PFSK-1 (cell line): ENCODE data around the gene IL22.

Source experiments
- FOXP2 ChIP-seq: optimal IDR thresholded peaks from 2 replicates; pipeline ENCODE3; 2011; ENCODE audit warnings: borderline replicate concordance, control low read depth, inconsistent platforms; ENCODE audit not compliant: insufficient read depth; ENCODE audit errors: extremely low read length, extremely low read depth
- POLR2AphosphoS5 ChIP-seq: IDR thresholded peaks from 2 replicates; pipeline ENCODE4 v1.6.1; 2012; ENCODE audit warnings: low read depth, mild to moderate bottlenecking, control low read depth, low read length, moderate library complexity
- REST ChIP-seq, 2 experiments: IDR thresholded peaks; 2 replicates each; pipeline versions ENCODE4 v1.6.1 to v1.8.0; 2011 to 2012; ENCODE audit warnings: low read depth in 2 of 2, low read length in 2 of 2, control low read depth in 1 of 2, inconsistent platforms in 1 of 2, mild to moderate bottlenecking in 1 of 2, moderate library complexity in 1 of 2; ENCODE audit not compliant: insufficient read depth in 1 of 2
- SIN3A ChIP-seq: IDR thresholded peaks from 2 replicates; pipeline ENCODE4 v1.6.1; 2012; ENCODE audit warnings: mild to moderate bottlenecking, low read length, moderate library complexity, borderline replicate concordance; ENCODE audit not compliant: insufficient read depth
- TAF1 ChIP-seq: IDR thresholded peaks from 2 replicates; pipeline ENCODE4 v1.6.1; 2012; ENCODE audit warnings: low read length, control low read depth, borderline replicate concordance; ENCODE audit not compliant: insufficient read depth

The IL22 gene

GRCh38 chr12:68235576-68235975 lies 17.8 kb downstream of the IL22 start:
- TF ChIP-seq FOXP2 (no peak), REST (IDR thresholded peaks at IDR 0.05; ENCODE audit: insufficient read depth in 1 of 2, low read depth in 2 of 2, low read length in 2 of 2) (no peak), SIN3A (no peak)

GRCh38 chr12:68234140-68234539 lies 19.3 kb downstream of the IL22 start:
- TF ChIP-seq TAF1 (no peak), SIN3A (no peak), FOXP2 (no peak), REST (IDR thresholded peaks at IDR 0.05; ENCODE audit: insufficient read depth in 1 of 2, low read depth in 2 of 2, low read length in 2 of 2) (no peak), POLR2AphosphoS5 (no peak)

- TF ChIP-seq SIN3A (no peak), FOXP2 (no peak), REST (IDR thresholded peaks at IDR 0.05; ENCODE audit: insufficient read depth in 1 of 2, low read depth in 2 of 2, low read length in 2 of 2) (no peak), TAF1 (no peak), POLR2AphosphoS5 (no peak)
Measured at GRCh38 chr12:68233498-68233897, 19.9 kb downstream of the IL22 start.

GRCh38 chr12:68231691-68232090 lies 21.7 kb downstream of the IL22 start:
- TF ChIP-seq SIN3A (no peak), REST (IDR thresholded peaks at IDR 0.05; ENCODE audit: insufficient read depth in 1 of 2, low read depth in 2 of 2, low read length in 2 of 2) (no peak), POLR2AphosphoS5 (no peak), FOXP2 (no peak), TAF1 (no peak)

GRCh38 chr12:68231229-68231628 lies 22.2 kb downstream of the IL22 start:
- no peak for TF ChIP-seq FOXP2
- TF ChIP-seq REST (IDR thresholded peaks at IDR 0.05; ENCODE audit: insufficient read depth in 1 of 2, low read depth in 2 of 2, low read length in 2 of 2), result no peak
- no peak for TF ChIP-seq TAF1
- TF ChIP-seq POLR2AphosphoS5, result no peak
- TF ChIP-seq SIN3A, result no peak
